HEK293 (cell line): ENCODE results near the gene DEAF1.

Experiments used
- PBX3 ChIP-seq: sonication (generic); formaldehyde crosslinking; IDR thresholded peaks from 2 replicates; pipeline ENCODE4 v1.8.1; 2022; ENCODE audit warnings: mild to moderate bottlenecking, moderate library complexity, missing genetic modification reagents
- SP2 ChIP-seq: fragments of 450-650 bp; formaldehyde crosslinking; IDR thresholded peaks from 2 replicates; pipeline ENCODE4 v1.5.1; 2016; ENCODE audit warnings: missing biosample characterization, missing genetic modification characterization
- ZNF114 ChIP-seq: fragments of 450-650 bp; formaldehyde crosslinking; IDR thresholded peaks from 2 replicates; pipeline ENCODE4 v1.5.0; 2017; ENCODE audit warnings: missing biosample characterization, missing genetic modification characterization
- ZNF785 ChIP-seq: fragments of 450-650 bp; formaldehyde crosslinking; IDR thresholded peaks from 2 replicates; pipeline ENCODE4 v1.5.1; 2016; ENCODE audit warnings: missing biosample characterization, missing genetic modification characterization
- TF ChIP-seq, protein P1 (sequence below): fragments of 450-650 bp; IDR thresholded peaks from 2 replicates; pipeline ENCODE4 v1.5.1; 2018; ENCODE audit warnings: missing biosample characterization, mild to moderate bottlenecking, missing genetic modification characterization
- TF ChIP-seq, protein P2 (sequence below): IDR thresholded peaks from 2 replicates; pipeline ENCODE4 v1.6.1; 2011; ENCODE audit warnings: mild to moderate bottlenecking, low read depth, low read length, borderline replicate concordance
- TF ChIP-seq, protein P3 (sequence below): fragments of 450-650 bp; formaldehyde crosslinking; IDR thresholded peaks from 2 replicates; pipeline ENCODE4 v1.5.1; 2016; ENCODE audit warnings: missing biosample characterization, missing genetic modification characterization

GRCh38 chr11:629237-629583 is 65.8 kb downstream of the DEAF1 start:
- no peak for TF ChIP-seq PBX3 (CRISPR knock-in tag)
- TF ChIP-seq, protein P1, sequence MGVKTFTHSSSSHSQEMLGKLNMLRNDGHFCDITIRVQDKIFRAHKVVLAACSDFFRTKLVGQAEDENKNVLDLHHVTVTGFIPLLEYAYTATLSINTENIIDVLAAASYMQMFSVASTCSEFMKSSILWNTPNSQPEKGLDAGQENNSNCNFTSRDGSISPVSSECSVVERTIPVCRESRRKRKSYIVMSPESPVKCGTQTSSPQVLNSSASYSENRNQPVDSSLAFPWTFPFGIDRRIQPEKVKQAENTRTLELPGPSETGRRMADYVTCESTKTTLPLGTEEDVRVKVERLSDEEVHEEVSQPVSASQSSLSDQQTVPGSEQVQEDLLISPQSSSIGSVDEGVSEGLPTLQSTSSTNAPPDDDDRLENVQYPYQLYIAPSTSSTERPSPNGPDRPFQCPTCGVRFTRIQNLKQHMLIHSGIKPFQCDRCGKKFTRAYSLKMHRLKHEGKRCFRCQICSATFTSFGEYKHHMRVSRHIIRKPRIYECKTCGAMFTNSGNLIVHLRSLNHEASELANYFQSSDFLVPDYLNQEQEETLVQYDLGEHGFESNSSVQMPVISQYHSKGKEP: no peak
- TF ChIP-seq SP2 (tag by site-specific recombination): no peak
- TF ChIP-seq, protein P2, sequence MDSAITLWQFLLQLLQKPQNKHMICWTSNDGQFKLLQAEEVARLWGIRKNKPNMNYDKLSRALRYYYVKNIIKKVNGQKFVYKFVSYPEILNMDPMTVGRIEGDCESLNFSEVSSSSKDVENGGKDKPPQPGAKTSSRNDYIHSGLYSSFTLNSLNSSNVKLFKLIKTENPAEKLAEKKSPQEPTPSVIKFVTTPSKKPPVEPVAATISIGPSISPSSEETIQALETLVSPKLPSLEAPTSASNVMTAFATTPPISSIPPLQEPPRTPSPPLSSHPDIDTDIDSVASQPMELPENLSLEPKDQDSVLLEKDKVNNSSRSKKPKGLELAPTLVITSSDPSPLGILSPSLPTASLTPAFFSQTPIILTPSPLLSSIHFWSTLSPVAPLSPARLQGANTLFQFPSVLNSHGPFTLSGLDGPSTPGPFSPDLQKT: no peak
- TF ChIP-seq, protein P3, sequence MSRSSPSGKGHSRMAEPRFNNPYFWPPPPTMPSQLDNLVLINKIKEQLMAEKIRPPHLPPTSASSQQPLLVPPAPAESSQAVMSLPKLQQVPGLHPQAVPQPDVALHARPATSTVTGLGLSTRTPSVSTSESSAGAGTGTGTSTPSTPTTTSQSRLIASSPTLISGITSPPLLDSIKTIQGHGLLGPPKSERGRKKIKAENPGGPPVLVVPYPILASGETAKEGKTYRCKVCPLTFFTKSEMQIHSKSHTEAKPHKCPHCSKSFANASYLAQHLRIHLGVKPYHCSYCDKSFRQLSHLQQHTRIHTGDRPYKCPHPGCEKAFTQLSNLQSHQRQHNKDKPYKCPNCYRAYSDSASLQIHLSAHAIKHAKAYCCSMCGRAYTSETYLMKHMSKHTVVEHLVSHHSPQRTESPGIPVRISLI (tag by site-specific recombination): no peak
- no peak for TF ChIP-seq ZNF114 (tag by site-specific recombination)
- no peak for TF ChIP-seq ZNF785
